K562 (cell line): ENCODE measurements around the gene DAB2. TPM values are rescaled to one million over a fixed set of nuclear protein-coding genes. Genes with fewer than 3 reads are reported as not detected.
"Not testable (repeated sequence)": the region's sequence is repeated elsewhere in the genome, so short reads cannot be mapped to it uniquely, and the experiment has no call there.

Source experiments
- ATAC-seq: fragments of 200-7000 bp; cut with Tn5 transposase; 3 replicates; pipeline ENCODE4 v1.9.1; 2020; ENCODE audit warnings: moderate library complexity
- BruUV-seq: library from RNA; stranded (reverse); fragments of 400-500 nt; replicated peaks from 2 replicates; lab custom pipeline; 2021; lab: Mats Ljungman, UMichigan
- CTCF ChIA-PET: fragments of 300-600 bp; formaldehyde crosslinking; extraction: SDS; loops from one replicate; lab custom pipeline; 2021; ENCODE audit warnings: low intra/inter-chr PET ratio; lab: Yijun Ruan, JAX
- POLR2A ChIA-PET: fragments of 300-600, 350-650 bp; sonication (Branson Sonifier 250); formaldehyde crosslinking; extraction: SDS; loops from one replicate; lab custom pipeline; 2021; ENCODE audit warnings: antibody characterized with exemption, inconsistent platforms; lab: Yijun Ruan, JAX
- DNase-seq, 4 experiments: peaks; one replicate each; pipeline versions ENCODE4 v3.0.0 to v3.0.0-alpha.2; 2011 to 2018; ENCODE audit warnings: low spot score in 3 of 4, mixed read lengths in 3 of 4; ENCODE audit errors: extremely low read depth in 1 of 4
- FAIRE-seq: peaks from 2 replicates; lab custom pipeline; 2011; peaks lifted over from hg19 to GRCh38; lab: Jason Lieb, UNC
- H2AFZ ChIP-seq: 2 replicates; pipeline ENCODE4 v1.6.0; 2011; ENCODE audit warnings: low read depth, low read length, control low read depth, inconsistent platforms
- H3K27ac ChIP-seq: fragments of 200-600 bp; 3 replicates; pipeline ENCODE4 v1.8.0; 2011; ENCODE audit warnings: low read depth, mild to moderate bottlenecking, control low read depth, inconsistent platforms, low read length, moderate library complexity, mixed read lengths; ENCODE audit errors: extremely low read depth
- H3K27me3 ChIP-seq, 2 experiments: fragments of 300-600 bp in 1 of 2; 2 replicates in 1 of 2; 3 replicates in 1 of 2; pipeline versions ENCODE4 v1.6.0 to v1.8.0; 2011; ENCODE audit warnings: inconsistent platforms in 2 of 2, low read length in 2 of 2, mild to moderate bottlenecking in 1 of 2, mixed read lengths in 1 of 2, moderate library complexity in 1 of 2; ENCODE audit not compliant: control insufficient read depth in 2 of 2, insufficient read depth in 2 of 2
- H3K36me3 ChIP-seq: fragments of 300-600 bp; 3 replicates; pipeline ENCODE4 v1.8.0; 2011; ENCODE audit warnings: mild to moderate bottlenecking, low read length, inconsistent platforms; ENCODE audit not compliant: control insufficient read depth, insufficient read depth
- H3K4me1 ChIP-seq, 2 experiments: fragments of 200-600 bp in 1 of 2; replicated peaks in 1 of 2; 2 replicates in 1 of 2; 3 replicates in 1 of 2; pipeline versions ENCODE4 v1.5.1 to v1.8.0; 2011; ENCODE audit warnings: inconsistent platforms in 2 of 2, low read length in 2 of 2, mild to moderate bottlenecking in 1 of 2, mixed read lengths in 1 of 2, moderate library complexity in 1 of 2; ENCODE audit not compliant: control insufficient read depth in 2 of 2, insufficient read depth in 2 of 2
- H3K4me2 ChIP-seq: 2 replicates; pipeline ENCODE4 v1.6.1; 2011; ENCODE audit warnings: low read length, control low read depth, inconsistent platforms, mixed read lengths; ENCODE audit not compliant: insufficient read depth
- H3K4me3 ChIP-seq: fragments of 200-600 bp; sonication (generic), shearing (Covaris generic); 2 replicates; pipeline ENCODE4 v1.5.1; 2016; ENCODE audit warnings: control low read depth, inconsistent platforms
- H3K79me2 ChIP-seq: fragments of 200-600 bp; 3 replicates; pipeline ENCODE4 v1.8.0; 2011; ENCODE audit warnings: low read length, inconsistent platforms; ENCODE audit not compliant: control insufficient read depth, insufficient read depth
- H3K9ac ChIP-seq, 2 experiments: 2 replicates each; pipeline versions ENCODE4 v1.6.0 to v1.6.1; 2011; ENCODE audit warnings: low read depth in 2 of 2, low read length in 2 of 2, control low read depth in 1 of 2, inconsistent platforms in 1 of 2, mild to moderate bottlenecking in 1 of 2, mixed read lengths in 1 of 2; ENCODE audit not compliant: insufficient read depth in 1 of 2
- H3K9me1 ChIP-seq: one replicate; pipeline ENCODE4 v1.6.0; 2011; ENCODE audit warnings: inconsistent platforms, mild to moderate bottlenecking, low read length, moderate library complexity; ENCODE audit not compliant: control insufficient read depth, insufficient read depth
- H3K9me3 ChIP-seq: replicated peaks from 2 replicates; pipeline ENCODE4 v1.5.1; 2011; ENCODE audit warnings: low read depth, low read length, inconsistent platforms; ENCODE audit not compliant: control insufficient read depth, insufficient read depth
- H4K20me1 ChIP-seq: replicated peaks from 2 replicates; pipeline ENCODE4 v1.6.1; 2011; ENCODE audit warnings: low read length, inconsistent platforms, mixed read lengths; ENCODE audit not compliant: control insufficient read depth, insufficient read depth
- HOXB6 ChIP-seq: fragments of 250-450 bp; sonication (Bioruptor Pico); IDR thresholded peaks from 2 replicates; pipeline ENCODE4 v1.5.1; 2022; ENCODE audit warnings: mild to moderate bottlenecking, borderline replicate concordance
- WGBS: fragments of 100-300 bp; shearing (Covaris generic); methylation state at CpG from one replicate; pipeline ENCODE4 v1.1.6; 2016; ENCODE audit warnings: low coverage, mixed read lengths; ENCODE audit not compliant: insufficient coverage; ENCODE audit errors: missing lambda C conversion rate; 5-methylcytosine and 5-hydroxymethylcytosine counted together
- in situ Hi-C: fragments of 300-500 bp; cut with MboI; formaldehyde crosslinking; loops from 4 replicates; pipeline ENCODE4 v1.15.0; 2018; ENCODE audit warnings: inconsistent platforms, mixed read lengths
- intact Hi-C: fragments of 100-400 bp; cut with micrococcal nuclease; formaldehyde crosslinking; loops from 2 replicates; pipeline ENCODE4 v1.14.2; 2022
- polyA plus RNA-seq, 8 experiments: library from polyadenylated mRNA; depleted of rRNA in 4 of 8; stranded (reverse) in 5 of 8; unstranded in 3 of 8; fragments of >200 nt; fragmentation: Nextera tagmentation in 2 of 8; fragmentation: Illumina TruSeq in 1 of 8; extraction: Ambion mirVana in 2 of 8; extraction: Trizol in 1 of 8; gene quantifications; 2 replicates each; pipeline versions ENCODE4 v1.2.1 to v1.2.3, GENCODE V29; 2011 to 2014; ENCODE audit warnings: inconsistent platforms in 1 of 8, missing spikeins in 1 of 8
- total RNA-seq, 7 experiments: library from RNA; depleted of rRNA in 6 of 7; stranded (reverse); fragments of >200 nt in 6 of 7; fragmentation: Illumina TruSeq in 2 of 7; extraction: Trizol in 2 of 7; gene quantifications; 2 replicates each; pipeline versions ENCODE4 v1.2.1 to v1.2.3, GENCODE V29; 2011 to 2021; ENCODE audit warnings: low replicate concordance in 1 of 7

The DAB2 gene
- total and polyA plus RNA-seq, 9 of the 15 experiments (the other 6 are each of a cell fraction or from before 2014, with no cell fraction given) = 6.6 to 29.9 (median 24.1) TPM

DNA sequence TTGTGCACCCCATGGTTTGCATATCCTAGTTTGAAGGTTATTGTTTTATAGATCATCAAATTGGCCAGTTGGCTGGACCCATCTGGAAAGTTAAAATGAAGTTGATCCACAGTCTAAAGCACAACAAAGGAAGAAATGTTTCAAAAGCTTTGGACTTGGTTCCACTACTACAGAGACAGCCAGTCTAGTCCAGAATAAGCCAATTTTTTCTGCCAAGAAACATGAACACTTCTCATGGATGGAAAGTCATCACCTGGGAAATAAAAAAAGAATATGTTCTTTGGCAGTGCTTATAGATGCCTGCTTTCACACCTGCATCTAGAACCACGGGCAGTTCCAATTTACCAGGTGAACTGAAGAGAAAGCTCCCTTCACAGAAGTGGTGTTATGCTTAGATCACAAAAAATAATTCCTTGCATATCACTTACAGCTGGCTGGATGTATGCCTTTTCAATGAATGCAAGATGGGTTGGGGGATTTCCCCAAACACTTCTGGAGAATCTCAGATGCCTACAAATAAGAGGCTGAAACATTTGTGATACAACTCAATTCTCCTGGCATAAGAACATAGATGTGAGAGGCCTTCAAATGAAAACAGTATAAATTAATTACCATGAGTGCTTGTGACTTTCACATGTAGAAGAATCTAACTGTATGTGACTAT lies 87.4 kb downstream of the DAB2 start:
- no peak overlapping the region for H3K4me2 ChIP-seq
- no peak overlapping the region for H3K4me3 ChIP-seq
- WGBS = 0% methylated on average over 1 of the region's 1 CpG
- peaks cover 0 to 4% of the 10 kb centered on the region in 2 experiments; a peak in 2 of 5 replicates for H3K27me3 ChIP-seq
- H3K79me2 ChIP-seq = no peaks in the 10 kb centered on the region
- H3K9me3 ChIP-seq = no peaks in the 10 kb centered on the region
- H3K27ac ChIP-seq = no peak overlapping the region
- DNase-seq = no peak
- CTCF ChIA-PET = no interaction called here
- no peaks in the 10 kb centered on the region for H3K9me1 ChIP-seq
- no peak overlapping the region for H3K9ac ChIP-seq
- no TSS peak for BruUV-seq
- no peak for ATAC-seq
- FAIRE-seq = no peak
- H3K4me1 ChIP-seq = no peaks in the 10 kb centered on the region
- TF ChIP-seq HOXB6 (CRISPR knock-in tag) = no peak
- H2AFZ ChIP-seq = no peak overlapping the region
- H4K20me1 ChIP-seq = no peaks in the 10 kb centered on the region
- H3K36me3 ChIP-seq = no peaks in the 10 kb centered on the region
- in situ Hi-C loops (no loop called here), intact Hi-C loops (no loop called here)
- POLR2A ChIA-PET = interaction anchor here (0.6 kb wide), 1 partner anchor 79 kb away, joined by 3 read pairs; no protein-coding TSS in a partner anchor

DNA sequence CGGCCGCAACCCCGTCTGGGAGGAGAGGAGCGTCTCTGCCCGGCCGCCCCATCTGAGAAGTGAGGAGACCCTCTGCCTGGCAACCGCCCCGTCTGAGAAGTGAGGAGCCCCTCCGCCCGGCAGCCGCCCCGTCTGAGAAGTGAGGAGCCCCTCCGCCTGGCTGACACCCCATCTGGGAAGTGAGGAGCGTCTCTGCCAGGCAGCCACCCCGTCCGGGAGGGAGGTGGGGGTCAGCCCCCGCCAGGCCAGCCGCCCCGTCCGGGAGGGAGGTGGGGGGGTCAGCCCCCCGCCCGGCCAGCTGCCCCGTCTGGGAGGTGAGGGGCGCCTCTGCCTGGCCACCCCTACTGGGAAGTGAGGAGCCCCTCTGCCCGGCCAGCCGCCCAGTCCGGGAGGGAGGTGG lies 90.5 kb downstream of the DAB2 start:
- POLR2A ChIA-PET, H3K9me3 ChIP-seq, H3K4me2 ChIP-seq, H3K9ac ChIP-seq, H3K9me1 ChIP-seq, BruUV-seq, CTCF ChIA-PET, H3K27me3 ChIP-seq, H3K27ac ChIP-seq, DNase-seq, H4K20me1 ChIP-seq, H3K4me1 ChIP-seq, FAIRE-seq, ATAC-seq, H3K36me3 ChIP-seq, H3K79me2 ChIP-seq, H2AFZ ChIP-seq, H3K4me3 ChIP-seq, intact Hi-C loops, in situ Hi-C loops: not testable (repeated sequence)
- 33% methylated on average over 13 of the region's 27 CpGs for WGBS
